Thyroid gland (tissue), 4 donors: ENCODE results near the gene PTPRN2.

ENCODE experiments used
- POLR2A ChIP-seq, 2 donors: fragments of 450-650 bp; IDR thresholded peaks; one replicate each; pipeline ENCODE4 v1.6.1; 2017; ENCODE audit warnings: antibody characterized with exemption in 2 of 2, mild to moderate bottlenecking in 2 of 2, moderate library complexity in 1 of 2
- TF ChIP-seq, protein P1 (sequence below), 6 experiments: fragments of 200-600 bp in 3 of 6; fragments of 450-650 bp in 3 of 6; sonication (generic) in 3 of 6; IDR thresholded peaks; one replicate each; pipeline ENCODE4 v1.5.1; 2016 to 2019; ENCODE audit warnings: antibody characterized with exemption in 6 of 6, mild to moderate bottlenecking in 2 of 6, inconsistent platforms in 1 of 6, moderate library complexity in 1 of 6

- TF ChIP-seq, protein P1, sequence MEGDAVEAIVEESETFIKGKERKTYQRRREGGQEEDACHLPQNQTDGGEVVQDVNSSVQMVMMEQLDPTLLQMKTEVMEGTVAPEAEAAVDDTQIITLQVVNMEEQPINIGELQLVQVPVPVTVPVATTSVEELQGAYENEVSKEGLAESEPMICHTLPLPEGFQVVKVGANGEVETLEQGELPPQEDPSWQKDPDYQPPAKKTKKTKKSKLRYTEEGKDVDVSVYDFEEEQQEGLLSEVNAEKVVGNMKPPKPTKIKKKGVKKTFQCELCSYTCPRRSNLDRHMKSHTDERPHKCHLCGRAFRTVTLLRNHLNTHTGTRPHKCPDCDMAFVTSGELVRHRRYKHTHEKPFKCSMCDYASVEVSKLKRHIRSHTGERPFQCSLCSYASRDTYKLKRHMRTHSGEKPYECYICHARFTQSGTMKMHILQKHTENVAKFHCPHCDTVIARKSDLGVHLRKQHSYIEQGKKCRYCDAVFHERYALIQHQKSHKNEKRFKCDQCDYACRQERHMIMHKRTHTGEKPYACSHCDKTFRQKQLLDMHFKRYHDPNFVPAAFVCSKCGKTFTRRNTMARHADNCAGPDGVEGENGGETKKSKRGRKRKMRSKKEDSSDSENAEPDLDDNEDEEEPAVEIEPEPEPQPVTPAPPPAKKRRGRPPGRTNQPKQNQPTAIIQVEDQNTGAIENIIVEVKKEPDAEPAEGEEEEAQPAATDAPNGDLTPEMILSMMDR (IDR thresholded peaks at IDR 0.05): no peak
- TF ChIP-seq POLR2A (IDR thresholded peaks at IDR 0.05): no peak
Observed at GRCh38 chr7:157938211-157938610, 649.4 kb downstream of the PTPRN2 start.
